ENCODE data around the gene CENPN.

DNA sequence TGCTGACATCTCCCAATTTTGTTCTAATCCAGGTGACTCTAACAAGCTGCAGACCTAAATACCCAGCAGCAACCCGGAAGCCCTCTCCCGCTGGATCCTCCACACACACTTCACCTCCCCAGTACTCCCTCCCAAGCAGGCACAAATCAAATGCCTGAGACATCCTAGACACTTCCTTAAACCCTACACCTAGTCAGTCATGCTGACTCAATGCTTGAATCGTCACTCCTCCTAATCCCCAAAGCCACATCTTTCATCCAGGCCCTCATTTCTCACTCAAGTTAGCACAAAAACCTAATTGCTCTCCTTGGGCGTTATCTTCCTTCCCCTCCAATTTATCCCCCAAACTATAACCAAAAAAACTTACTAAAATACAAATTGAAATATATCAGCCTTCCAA is 33.0 kb upstream of the CENPN start:
- TF ChIP-seq, protein P1, sequence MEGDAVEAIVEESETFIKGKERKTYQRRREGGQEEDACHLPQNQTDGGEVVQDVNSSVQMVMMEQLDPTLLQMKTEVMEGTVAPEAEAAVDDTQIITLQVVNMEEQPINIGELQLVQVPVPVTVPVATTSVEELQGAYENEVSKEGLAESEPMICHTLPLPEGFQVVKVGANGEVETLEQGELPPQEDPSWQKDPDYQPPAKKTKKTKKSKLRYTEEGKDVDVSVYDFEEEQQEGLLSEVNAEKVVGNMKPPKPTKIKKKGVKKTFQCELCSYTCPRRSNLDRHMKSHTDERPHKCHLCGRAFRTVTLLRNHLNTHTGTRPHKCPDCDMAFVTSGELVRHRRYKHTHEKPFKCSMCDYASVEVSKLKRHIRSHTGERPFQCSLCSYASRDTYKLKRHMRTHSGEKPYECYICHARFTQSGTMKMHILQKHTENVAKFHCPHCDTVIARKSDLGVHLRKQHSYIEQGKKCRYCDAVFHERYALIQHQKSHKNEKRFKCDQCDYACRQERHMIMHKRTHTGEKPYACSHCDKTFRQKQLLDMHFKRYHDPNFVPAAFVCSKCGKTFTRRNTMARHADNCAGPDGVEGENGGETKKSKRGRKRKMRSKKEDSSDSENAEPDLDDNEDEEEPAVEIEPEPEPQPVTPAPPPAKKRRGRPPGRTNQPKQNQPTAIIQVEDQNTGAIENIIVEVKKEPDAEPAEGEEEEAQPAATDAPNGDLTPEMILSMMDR (IDR thresholded peaks at IDR 0.05), result no peak
- no peak for TF ChIP-seq POLR2A (IDR thresholded peaks at IDR 0.05)
- TF ChIP-seq POLR2AphosphoS5 (IDR thresholded peaks at IDR 0.05), result no peak
